UCSD-AML1 (cell line): ENCODE measurements around the gene MARCKSL1.
A peak's percentile ranks its signal among the peaks of the same experiment; 100 is the strongest.

Source experiments
- DNase-seq: peaks from one replicate; lab custom pipeline; 2025; ENCODE audit not compliant: unreplicated experiment; lab: John Stamatoyannopoulos, UW

MARCKSL1 gene

DNA sequence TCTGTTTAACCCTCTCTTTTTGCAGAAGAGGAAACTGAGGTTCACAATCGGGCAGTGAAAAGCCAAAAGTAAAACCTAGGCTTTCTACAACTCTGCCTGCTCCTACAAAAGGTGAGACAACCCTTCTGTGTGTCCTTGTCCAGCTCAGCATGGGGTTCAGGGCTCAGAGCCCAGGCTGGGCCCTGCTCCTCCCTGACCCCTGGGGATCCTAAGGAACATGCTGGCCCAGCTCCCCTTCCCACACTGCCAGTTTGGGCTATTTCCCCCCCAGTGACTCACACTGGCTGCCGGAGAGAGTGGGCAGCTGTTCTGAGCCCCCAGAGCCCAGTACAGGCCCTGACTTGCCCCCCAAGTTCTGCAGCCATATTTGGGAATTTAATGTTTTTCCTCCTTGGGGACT is 17.4 kb upstream of the MARCKSL1 start:
- no peak for DNase-seq

DNA sequence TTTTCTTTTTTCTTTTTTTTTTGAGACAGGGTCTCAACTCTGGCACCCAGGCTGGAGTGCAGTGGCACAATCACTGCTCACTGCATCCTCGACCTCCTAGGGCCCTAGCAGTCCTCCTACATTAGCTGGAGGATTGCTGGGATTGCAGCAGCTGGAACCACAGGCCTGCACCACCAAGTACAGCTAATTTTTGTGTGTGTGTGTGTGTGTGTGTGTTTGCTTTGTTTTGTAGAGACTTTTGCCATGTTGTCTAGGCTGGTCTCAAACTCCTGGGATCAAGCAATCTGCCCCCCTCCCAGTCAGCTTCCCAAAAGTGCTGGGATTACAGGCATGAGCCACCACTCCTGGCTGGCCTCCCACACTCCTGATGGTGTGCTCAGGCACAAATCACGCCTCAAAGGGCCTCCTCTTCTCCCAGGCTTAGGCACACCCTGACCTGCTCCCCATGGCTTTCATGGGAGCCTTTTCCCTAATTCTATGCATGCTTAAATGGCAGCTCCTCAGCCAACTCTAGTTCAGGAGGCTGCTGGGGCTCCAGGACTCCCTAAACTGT is 16.9 kb upstream of the MARCKSL1 start:
- DNase-seq: no peak

DNA sequence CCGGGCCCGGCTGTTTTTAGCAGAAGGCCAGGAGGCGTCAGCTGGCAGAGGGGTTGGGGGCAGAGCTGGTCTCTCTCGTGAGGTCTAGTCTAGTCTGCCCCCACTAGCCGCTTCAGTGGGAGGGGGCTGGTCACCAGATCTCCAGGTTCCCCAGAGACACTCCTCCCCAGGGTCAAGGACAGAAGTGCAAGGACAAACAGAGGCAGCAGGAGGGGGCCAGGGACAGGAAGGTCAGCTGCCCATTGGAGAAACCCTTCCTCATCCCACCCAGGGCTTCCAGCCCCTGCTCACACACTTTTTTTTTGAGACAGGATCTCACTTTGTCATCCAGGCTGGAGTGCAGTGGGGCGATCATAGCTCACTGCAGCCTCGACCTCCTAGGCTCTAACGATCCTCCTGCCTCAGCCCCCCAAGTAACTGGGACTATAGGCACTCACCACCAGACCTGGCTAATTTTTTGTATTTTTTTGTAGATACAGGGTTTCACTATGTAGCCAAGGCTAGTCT is 16.3 kb upstream of the MARCKSL1 start:
- no peak for DNase-seq

- peak; percentile 91 for DNase-seq
These were observed 15.6 kb upstream of the MARCKSL1 start for GRCh38 chr1:32351399-32352238.

- peak; percentile 89 for DNase-seq
These were observed 14.9 kb upstream of the MARCKSL1 start for GRCh38 chr1:32350785-32351398.

DNA sequence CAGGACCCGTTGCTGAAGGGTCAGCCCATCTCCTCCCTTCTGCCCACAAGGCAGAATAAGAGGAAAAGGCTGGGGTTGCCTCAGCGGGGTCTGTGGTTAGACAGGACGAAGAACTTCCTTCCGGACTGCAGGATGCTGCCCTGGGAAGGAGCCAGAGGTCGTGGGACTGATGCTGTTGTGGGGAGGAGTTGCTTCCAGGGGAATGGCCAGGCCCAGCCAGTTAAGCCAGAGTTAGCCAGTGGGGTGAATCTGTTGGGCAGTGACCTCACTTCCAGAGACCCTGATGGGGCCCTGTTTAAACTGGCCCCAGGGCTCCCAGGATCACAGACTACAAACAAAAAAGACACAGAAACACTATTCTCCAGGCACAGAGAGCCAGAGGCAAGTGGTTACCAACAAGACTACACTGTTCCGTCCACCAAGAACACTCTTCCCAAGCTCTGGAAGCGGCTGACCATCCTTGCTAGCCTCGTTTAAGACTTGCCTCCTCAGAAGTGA is 13.2 kb upstream of the MARCKSL1 start:
- peak; percentile 85 for DNase-seq

- no peak for DNase-seq
These were observed 10.6 kb upstream of the MARCKSL1 start for GRCh38 chr1:32346532-32347157.

DNA sequence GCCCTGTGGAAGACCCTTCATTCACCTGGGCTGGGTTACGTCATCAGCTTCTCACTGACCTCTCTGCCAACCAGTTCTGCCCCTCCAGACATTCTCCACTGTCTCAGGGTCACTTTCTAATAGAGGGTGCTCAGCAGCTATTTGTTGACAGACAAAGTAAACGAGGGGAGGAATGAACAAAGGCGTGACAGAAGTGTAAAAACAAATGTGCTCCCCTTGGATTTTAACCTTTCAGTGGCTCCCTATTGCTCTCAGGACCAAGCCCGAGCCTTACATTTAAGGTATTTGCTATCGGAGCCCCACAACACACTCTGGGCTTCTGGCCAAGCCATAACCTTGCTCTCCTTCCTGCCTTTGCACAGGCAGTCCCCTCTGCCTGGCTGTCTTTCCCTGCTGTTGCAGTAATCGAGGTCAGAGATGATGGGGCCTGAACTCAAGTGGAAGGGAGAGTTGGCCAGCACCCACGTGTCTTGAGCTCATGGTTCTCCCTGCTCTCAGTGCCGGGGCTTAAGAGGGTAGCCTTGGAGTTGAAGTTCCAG is 9.3 kb upstream of the MARCKSL1 start:
- DNase-seq: peak; percentile 53

DNA sequence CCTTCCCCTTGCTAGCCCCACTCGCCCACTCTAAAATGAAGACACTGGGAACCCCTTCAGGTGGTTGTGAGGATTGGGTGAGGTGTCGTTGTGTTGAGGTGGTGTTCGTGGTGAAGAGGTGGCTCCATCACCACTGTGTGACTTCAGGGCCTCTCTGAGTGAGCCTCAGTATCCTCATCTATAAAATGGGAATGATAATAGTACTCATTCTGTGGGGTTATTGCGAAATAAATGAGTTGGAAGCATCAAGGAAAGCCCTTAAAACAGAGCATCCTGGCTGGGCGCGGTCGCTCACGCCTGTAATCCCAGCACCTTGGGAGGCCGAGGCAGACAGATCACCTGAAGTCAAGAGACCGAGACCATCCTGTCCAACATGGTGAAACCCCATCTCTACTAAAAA is 6.7 kb upstream of the MARCKSL1 start:
- no peak for DNase-seq

GRCh38 chr1:32341971-32342370 is 5.9 kb upstream of the MARCKSL1 start:
- DNase-seq: no peak

DNA sequence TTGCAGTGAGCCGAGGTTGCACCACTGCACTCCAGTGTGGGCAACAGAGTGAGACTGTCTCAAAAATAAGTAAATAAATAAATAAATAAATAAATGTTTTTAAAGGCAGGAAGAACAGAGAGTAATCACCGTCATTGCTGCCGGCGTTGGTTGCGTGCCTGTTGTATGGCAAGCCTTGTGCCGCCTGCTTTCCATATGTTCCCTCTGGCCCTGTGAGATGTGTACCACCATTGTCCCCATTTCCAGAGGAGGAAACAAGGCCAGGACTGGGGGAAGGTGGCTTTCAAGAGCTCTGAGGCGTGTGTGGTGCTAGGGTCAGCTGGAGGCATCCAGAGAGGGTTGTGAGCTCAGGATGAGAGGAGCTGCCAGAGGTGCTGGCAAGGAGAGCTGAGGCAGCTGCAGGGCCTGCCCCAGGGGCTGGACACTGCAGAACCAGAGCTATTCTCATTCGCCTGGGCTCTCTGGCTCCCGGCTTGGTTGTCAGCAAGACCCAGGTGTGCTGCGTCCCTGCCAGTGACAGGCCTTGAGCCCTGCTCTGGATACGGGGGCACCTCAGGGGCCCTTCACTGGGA is 5.2 kb upstream of the MARCKSL1 start:
- no peak for DNase-seq

- peak; percentile 33 for DNase-seq
These were observed 3.4 kb upstream of the MARCKSL1 start for GRCh38 chr1:32339363-32339978.

DNA sequence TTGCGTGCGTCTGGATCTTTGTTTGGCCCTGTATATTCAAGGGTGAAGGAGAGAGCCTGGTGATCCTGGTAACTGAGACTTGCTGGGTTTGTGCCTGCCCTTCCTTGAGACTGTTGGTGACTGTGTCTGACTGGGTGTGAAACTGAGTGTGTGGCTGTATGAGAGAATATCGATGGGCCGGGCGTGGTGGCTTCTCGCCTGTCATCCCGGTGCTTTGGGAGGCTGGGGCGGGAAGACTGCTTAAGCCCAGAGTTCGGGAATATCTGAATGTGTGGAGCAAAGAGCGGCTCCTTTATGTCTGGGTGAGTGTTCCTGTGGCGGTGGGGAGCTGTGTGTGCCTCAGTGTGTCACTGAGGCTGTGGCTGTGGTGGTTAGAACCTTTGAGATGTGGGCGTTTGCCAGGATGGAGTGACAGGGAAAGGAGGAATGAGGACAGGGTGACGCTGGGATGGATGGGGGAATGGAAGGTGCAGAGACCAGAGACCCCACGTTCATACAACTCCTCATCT is 2.7 kb upstream of the MARCKSL1 start:
- DNase-seq: no peak

- peak; percentile 48 for DNase-seq
These were observed 2.0 kb upstream of the MARCKSL1 start for GRCh38 chr1:32337855-32338636.

DNA sequence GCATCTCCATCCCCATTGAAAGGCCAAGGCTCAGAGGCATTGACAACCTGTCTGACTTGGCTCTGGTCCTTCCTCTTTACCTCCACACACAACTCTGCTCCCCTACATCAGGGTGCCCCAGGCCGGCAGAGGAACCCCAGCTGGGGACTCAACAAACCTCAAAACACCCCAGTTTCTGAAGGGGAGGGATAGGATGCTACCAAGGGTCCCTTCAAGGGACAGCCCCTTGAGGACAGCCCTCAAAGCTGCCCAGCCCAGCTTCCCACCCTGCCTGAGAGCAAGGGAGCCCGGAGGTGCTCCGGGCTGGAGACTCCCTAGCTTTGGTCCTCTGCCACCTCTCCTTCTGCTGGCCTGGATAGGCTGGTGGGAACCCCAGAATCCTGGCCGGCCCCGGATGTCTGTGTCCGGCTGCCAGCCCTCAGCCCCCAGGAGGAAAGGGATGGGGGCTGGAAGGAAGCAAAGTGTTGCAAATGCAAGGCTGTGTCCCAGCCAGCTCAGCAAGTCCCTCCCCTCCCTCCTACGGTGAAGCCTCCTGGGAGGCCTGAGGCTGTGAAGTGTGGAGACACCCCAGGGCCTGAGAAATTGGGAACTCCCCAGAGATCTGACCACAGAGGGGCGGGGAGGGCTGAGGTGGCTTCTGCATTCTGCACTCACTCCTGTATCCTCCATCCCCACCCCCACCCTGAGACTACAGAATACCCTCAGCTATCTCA is 1.1 kb upstream of the MARCKSL1 start:
- peak; percentile 64 for DNase-seq

- DNase-seq: no peak
These were observed 529 bp upstream of the MARCKSL1 start for GRCh38 chr1:32336591-32336932.

- DNase-seq: no peak
These were observed 571 bp downstream of the MARCKSL1 start for GRCh38 chr1:32335535-32335789.

DNA sequence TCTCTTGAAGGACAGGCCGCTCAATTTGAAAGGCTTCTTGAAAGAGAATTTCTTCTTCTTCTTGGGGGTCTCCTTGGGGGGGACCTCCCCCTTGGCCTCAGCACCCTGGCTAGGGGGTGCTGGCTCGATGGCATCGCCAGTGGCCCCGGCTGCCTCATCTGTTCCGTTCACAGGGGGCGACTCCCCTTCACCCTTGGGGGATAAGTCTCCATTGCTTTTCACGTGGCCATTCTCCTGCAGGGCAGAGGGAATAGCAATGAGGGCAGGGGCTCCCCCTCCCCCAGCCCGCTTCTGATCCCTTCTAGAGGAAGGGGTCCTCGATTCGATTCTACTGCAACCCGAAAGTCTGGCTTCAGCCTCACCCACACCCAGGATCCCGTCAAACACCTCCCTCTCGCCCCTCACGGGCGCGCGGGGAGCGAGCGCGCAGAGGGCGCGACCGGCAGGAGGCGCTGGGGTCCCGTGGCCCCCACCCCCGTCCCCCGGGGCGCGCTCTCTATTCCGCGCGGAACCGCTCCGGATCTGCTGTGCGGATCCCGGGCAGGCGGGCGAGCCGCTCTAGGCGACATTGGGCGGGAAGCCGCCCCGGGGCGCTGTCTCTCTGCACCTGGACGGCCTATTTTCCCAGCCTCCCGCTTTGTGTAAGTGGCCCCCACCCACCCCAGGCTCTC is 1.0 kb downstream of the MARCKSL1 start:
- DNase-seq: peak; percentile 71
